ENCODE results near the gene MSX1.

The MSX1 gene

DNA sequence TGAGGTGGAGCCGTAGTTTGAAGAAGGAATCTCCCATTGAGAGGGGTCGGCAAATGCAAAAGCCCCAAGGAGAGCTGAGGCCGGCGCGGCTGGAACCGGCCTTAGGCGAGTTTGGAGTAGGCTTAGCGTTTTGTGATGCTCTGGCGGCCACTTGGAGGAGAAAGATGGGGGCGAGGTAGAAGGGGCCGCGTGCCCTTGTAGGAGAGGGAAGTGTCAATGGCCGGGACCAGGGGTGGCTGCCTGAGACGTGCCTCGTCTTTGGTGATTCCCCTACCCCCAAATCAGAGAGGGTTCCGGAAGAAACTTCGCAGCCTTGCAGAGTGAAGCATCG is 11.7 kb downstream of the MSX1 start:
- DNase-seq = no peak

GRCh38 chr4:4871573-4872313 is 12.3 kb downstream of the MSX1 start:
- no peak for DNase-seq

- no peak for DNase-seq
Measured at GRCh38 chr4:4872314-4872903, 12.9 kb downstream of the MSX1 start.

DNA sequence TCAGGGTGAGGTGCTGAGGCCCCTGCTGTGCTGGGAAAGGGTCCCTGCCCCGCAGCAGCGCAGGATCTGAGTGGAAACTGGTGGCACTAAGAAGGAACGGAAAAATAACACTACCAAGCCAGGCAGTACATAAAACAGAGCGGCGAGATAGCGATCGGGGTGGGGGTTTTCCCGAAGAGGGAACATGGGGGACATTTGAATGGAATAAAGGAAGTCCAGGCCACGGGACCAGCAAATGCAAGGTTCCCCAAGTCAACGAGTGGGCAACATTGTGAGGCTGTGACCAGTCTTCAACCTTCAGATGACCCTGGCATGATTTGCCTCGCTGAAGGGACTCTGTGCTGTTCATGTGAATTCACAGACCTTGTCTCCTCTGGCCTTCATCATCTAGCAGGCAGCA is 13.7 kb downstream of the MSX1 start:
- DNase-seq = no peak

- DNase-seq = no peak
Measured at GRCh38 chr4:4874254-4874653, 14.8 kb downstream of the MSX1 start.

GRCh38 chr4:4875147-4875546 is 15.7 kb downstream of the MSX1 start:
- DNase-seq = no peak

DNA sequence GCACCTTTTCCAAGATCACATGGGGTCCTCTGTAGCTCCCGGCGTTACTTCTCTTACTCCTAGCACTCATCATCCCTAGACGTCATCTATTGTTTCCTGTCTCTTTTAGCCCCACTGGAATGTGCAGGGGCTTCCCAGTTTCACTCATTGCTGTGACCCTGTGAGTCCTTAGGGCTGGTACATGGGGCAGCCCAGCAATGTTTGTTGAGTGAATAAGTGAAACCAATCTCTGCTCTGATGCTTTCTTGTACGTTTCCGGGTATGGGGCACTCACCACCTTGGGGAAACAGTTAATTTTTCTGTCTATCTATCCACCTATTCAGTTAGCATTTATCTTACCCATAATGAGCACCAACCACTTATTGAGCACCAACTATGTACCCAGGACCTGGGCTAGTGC is 16.1 kb downstream of the MSX1 start:
- DNase-seq = no peak

DNA sequence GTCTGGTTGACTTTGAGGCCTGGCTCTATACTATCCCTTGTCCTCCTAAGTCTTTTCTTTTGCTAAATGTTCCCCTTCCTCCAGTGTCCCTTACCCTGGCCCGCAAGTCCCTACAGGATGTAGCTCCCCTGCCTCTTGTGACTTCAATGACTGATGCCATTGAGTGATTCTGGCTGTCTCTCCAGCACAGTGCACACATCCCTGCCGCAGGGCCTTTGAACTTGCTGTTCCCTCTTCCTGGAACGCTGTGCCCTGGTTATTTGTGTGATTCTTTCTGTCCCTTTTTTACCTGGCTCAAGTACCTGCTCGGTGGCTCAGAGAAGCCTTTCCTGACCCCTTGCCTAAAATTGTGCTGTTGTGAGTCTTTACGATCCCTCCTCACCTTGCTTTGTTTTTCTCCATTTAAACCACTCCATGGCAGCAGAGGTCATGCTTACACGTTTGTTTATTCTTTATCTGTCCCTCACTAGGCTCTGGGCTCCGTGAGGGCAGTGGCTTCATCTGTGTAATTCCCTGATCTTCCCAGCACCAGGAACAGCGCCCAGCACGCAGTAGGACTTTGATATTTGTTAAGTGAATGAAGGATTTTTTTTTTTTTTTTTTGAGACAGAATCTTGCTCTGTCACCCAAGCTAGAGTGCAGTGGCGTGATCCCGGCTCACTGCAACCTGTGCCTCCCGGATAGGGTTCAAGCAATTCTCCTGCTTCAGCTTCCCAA is 17.6 kb downstream of the MSX1 start:
- no peak for DNase-seq

GRCh38 chr4:4880492-4880891 is 21.0 kb downstream of the MSX1 start:
- no peak for DNase-seq

- DNase-seq = no peak
Measured at GRCh38 chr4:4881432-4881831, 22.0 kb downstream of the MSX1 start.

DNA sequence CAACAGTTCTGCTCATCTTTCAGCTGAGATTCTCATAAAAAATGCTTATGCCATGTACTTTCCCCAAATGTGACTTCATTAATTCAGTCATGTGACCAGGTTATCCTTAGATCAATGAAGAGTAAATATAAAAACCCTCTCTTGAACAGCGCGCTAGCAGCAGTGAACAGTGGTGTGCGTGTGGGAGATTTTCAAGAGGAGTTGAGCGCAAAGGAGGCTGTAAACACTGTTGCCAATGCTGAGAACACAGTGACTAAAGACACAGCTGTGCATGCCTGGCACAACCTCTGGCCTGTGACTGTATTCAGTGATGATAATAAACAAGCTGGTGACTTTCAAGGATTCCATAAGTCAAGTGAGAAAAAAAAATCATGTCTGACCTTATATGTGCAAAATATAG is 25.1 kb downstream of the MSX1 start:
- no peak for DNase-seq

DNA sequence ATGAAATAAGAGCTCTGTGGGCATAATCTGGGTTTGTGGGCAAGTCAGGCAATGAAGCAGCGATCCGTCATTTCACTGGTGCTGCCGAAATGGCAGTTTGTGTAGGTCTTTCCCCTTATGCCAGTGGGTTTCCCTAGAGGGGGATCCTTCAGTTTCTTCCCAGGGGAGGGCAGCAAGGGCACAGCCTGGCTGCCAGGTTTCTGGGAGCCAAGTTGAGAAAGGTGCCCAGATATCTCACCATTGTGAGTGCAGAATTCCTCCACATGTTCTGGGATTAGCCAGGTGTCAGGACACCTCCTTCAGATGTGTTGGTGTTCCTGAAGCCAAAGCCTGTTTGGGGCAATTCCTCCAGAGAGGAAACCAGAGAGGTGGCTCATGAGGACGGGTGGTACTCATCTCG is 28.0 kb downstream of the MSX1 start:
- DNase-seq = no peak

- no peak for DNase-seq
Measured at GRCh38 chr4:4888695-4889094, 29.2 kb downstream of the MSX1 start.

DNA sequence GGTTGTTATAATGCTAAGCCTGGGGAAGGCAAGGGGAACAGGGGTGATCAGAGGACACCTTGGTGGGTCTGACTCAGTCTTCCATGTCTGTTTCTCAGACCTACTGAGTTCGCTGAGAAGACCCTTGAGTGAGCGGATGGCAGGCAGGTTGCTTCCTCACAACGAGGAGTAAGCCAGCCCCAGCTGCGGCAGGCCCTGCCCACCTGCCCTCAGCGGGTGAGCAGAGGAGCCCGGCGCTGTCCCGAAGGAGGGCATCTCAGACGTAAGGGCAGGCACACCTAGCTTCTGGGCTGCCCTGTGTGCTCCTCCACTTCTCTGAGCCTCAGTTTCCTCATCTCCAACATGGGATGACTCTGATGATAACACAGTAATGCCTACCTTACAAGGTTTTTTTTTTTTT is 30.3 kb downstream of the MSX1 start:
- no peak for DNase-seq

GRCh38 chr4:4890574-4891255 is 31.2 kb downstream of the MSX1 start:
- no peak for DNase-seq

GRCh38 chr4:4893721-4894120 is 34.3 kb downstream of the MSX1 start:
- no peak for DNase-seq

GRCh38 chr4:4899202-4899925 is 39.9 kb downstream of the MSX1 start:
- DNase-seq = no peak

DNA sequence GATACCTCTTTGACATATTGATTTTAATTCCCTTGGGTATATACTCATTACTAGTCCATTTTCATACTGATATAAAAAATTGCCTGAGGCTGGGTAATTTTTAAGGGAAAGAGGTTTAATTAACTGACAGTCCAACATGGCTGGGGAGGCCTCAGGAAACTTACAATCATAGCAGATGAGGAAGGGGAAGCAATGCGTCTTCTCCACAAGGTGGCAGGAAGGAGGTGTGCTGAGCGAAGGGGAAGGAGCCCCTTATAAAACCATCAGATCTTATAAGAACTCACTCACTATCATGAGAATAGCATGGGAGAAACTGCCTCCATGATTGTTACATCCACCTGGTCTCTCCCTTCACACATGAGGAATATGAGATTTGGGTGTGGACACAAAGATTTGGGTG is 42.4 kb downstream of the MSX1 start:
- DNase-seq = no peak

DNA sequence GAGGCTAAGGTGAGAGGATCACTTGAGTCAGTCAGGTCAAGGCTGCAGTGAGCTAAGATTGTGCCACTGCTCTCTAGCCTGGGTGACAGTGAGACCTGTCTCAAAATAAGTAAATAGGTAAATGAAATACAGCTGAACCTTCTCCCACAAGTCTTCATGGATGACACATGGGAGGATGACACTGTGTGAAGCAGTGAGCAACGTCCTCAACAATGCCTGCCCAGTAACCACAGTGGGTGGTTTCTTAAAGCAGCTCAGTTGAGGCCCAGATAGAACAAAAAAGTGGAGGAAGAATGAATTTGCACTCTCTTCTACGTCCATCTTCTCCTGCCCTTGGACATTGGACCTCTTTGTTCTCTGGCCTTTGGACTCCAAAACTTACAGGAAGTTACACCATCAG is 52.7 kb downstream of the MSX1 start:
- DNase-seq = no peak

DNA sequence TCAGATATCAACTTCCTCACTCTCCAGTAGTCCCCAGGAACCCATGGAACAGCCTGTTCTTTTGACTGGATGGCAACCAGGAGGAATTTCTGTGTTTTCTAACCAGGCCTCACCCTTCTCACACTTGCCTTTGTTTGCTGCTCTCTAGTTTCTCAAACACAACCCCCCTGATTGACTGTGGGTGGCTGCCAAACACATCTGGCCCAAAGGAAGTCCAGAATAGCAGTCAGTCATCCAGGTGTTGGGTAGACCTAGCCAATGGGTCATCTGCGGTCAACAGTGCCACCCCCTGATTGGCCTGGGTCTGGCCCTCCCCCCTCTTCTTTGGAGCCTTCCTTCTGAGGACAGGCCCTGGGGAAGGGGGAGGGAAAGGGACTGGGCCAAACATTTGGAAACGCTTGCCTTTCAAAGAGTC is 53.7 kb downstream of the MSX1 start:
- no peak for DNase-seq

Measured in NCI-H748 treated with DMSO at 0.1 percent for 48 hours (cell line).